Lower lobe of right lung (tissue), 2 donors: Measurements from ENCODE around the gene SOSTDC1. TPM values are rescaled to one million over a fixed set of nuclear protein-coding genes. Genes with fewer than 3 reads are reported as not detected.

ENCODE experiments used
- ATAC-seq, 2 donors: fragments of 200-7000 bp; cut with Tn5 transposase; one replicate each; pipeline ENCODE4 v1.9.1; 2020 to 2022; ENCODE audit warnings: mild to moderate bottlenecking in 2 of 2, moderate library complexity in 2 of 2
- DNase-seq: peaks from one replicate; pipeline ENCODE4 v3.0.0-alpha.2; 2020
- H3K27ac ChIP-seq: fragments of 200-600 bp; one replicate; pipeline ENCODE4 v1.8.0; 2022
- H3K27me3 ChIP-seq: fragments of 200-600 bp; one replicate; pipeline ENCODE4 v1.8.0; 2022; ENCODE audit warnings: low read depth
- H3K36me3 ChIP-seq: fragments of 200-600 bp; one replicate; pipeline ENCODE4 v1.8.0; 2022; ENCODE audit warnings: mild to moderate bottlenecking
- H3K4me1 ChIP-seq: fragments of 200-600 bp; one replicate; pipeline ENCODE4 v1.8.0; 2022
- H3K4me3 ChIP-seq: fragments of 200-600 bp; one replicate; pipeline ENCODE4 v1.8.0; 2022; ENCODE audit warnings: mild to moderate bottlenecking
- H3K9me3 ChIP-seq: fragments of 200-600 bp; one replicate; pipeline ENCODE4 v1.8.0; 2022
- CTCF ChIP-seq: fragments of 200-600 bp; IDR thresholded peaks from one replicate; pipeline ENCODE4 v1.8.0; 2022; ENCODE audit warnings: antibody characterized with exemption, mild to moderate bottlenecking
- intact Hi-C: fragments of 100-400 bp; cut with DNase I; formaldehyde crosslinking; loops from one replicate; pipeline ENCODE4 v1.11.0; 2022
- total RNA-seq: library from RNA; stranded (reverse); fragmentation: NEBNext Ultra II Directional; extraction: Animal tissue kit (Norgen Biotek cat#: 25700); gene quantifications from one replicate; pipeline ENCODE4 v1.2.1, GENCODE V29; 2021
- donor health status: DM: no; HTN: yes; CAD: no; lungs with severe emphysema.

The SOSTDC1 gene
- total RNA-seq, 1 donor from 2014 or later = 8.7 TPM

GRCh38 chr7:16479591-16479990 lies 14.1 kb upstream of the SOSTDC1 start:
- no peaks in the 10 kb centered on the region for H3K36me3 ChIP-seq
- no peaks in the 10 kb centered on the region for H3K9me3 ChIP-seq
- no peaks in the 10 kb centered on the region for H3K4me1 ChIP-seq
- H3K27ac ChIP-seq = no peak overlapping the region
- intact Hi-C loops = no loop called here
- no peak overlapping the region for H3K4me3 ChIP-seq
- no peaks in the 10 kb centered on the region for H3K27me3 ChIP-seq
- no peak for TF ChIP-seq CTCF
- DNase-seq (no peak), ATAC-seq (no peak)

- intact Hi-C loops = no loop called here
- no peak for DNase-seq
- no peaks in the 10 kb centered on the region for H3K4me1 ChIP-seq
- no peaks in the 10 kb centered on the region for H3K36me3 ChIP-seq
- no peak overlapping the region for H3K4me3 ChIP-seq
- H3K27ac ChIP-seq = no peak overlapping the region
- no peaks in the 10 kb centered on the region for H3K27me3 ChIP-seq
- ATAC-seq = no peak
- no peaks in the 10 kb centered on the region for H3K9me3 ChIP-seq
- TF ChIP-seq CTCF = no peak
Observed at GRCh38 chr7:16479161-16479560, 13.6 kb upstream of the SOSTDC1 start.

- Histone ChIP-seq H3K36me3 (no peaks in the 10 kb centered on the region), H3K4me1 (no peaks in the 10 kb centered on the region), H3K27ac (no peak overlapping the region), H3K9me3 (no peaks in the 10 kb centered on the region), H3K4me3 (no peak overlapping the region), H3K27me3 (no peaks in the 10 kb centered on the region)
- DNase-seq = no peak
- no peak for ATAC-seq
- intact Hi-C loops = no loop called here
- no peak for TF ChIP-seq CTCF
Observed at GRCh38 chr7:16471933-16472332, 6.4 kb upstream of the SOSTDC1 start.

- Histone ChIP-seq H3K4me1 (no peaks in the 10 kb centered on the region), H3K36me3 (no peaks in the 10 kb centered on the region), H3K9me3 (no peaks in the 10 kb centered on the region), H3K27ac (no peak overlapping the region), H3K4me3 (peak overlapping the region; percentile 6), H3K27me3 (no peaks in the 10 kb centered on the region)
- intact Hi-C loops = no loop called here
- no peak for TF ChIP-seq CTCF
- ATAC-seq (no peak), DNase-seq (no peak)
Observed at GRCh38 chr7:16463949-16464715, 1.4 kb downstream of the SOSTDC1 start.

GRCh38 chr7:16463520-16463919 lies 2.0 kb downstream of the SOSTDC1 start:
- intact Hi-C loops = no loop called here

More at GRCh38 chr7:16463520-16463919, 2.0 kb downstream of the SOSTDC1 start:
- Histone ChIP-seq H3K9me3 (no peaks in the 10 kb centered on the region), H3K36me3 (no peaks in the 10 kb centered on the region), H3K27ac (no peak overlapping the region), H3K4me3 (peak overlapping the region; percentile 6), H3K27me3 (no peaks in the 10 kb centered on the region), H3K4me1 (no peaks in the 10 kb centered on the region)
- ATAC-seq (no peak), DNase-seq (no peak)
- TF ChIP-seq CTCF = no peak
